HepG2 (cell line): Measurements from ENCODE around the gene CPT1C. TPM values are rescaled to one million over a fixed set of nuclear protein-coding genes. Genes with fewer than 3 reads are reported as not detected.

Experiments
- ARID4A ChIP-seq: sonication (generic); formaldehyde crosslinking; IDR thresholded peaks from 2 replicates; pipeline ENCODE4 v1.5.0; 2020; ENCODE audit warnings: mild to moderate bottlenecking, missing genetic modification reagents, borderline replicate concordance
- ATF5 ChIP-seq: sonication (generic); formaldehyde crosslinking; IDR thresholded peaks from 2 replicates; pipeline ENCODE4 v1.4.0; 2020; ENCODE audit warnings: mild to moderate bottlenecking, low read depth, missing genetic modification reagents
- CCDC6 ChIP-seq: sonication (generic); formaldehyde crosslinking; IDR thresholded peaks from 2 replicates; pipeline ENCODE4 v1.8.1; 2022; ENCODE audit warnings: mild to moderate bottlenecking, missing genetic modification reagents, moderate library complexity
- CSRNP1 ChIP-seq: sonication (generic); formaldehyde crosslinking; IDR thresholded peaks from 2 replicates; pipeline ENCODE4 v1.8.1; 2023; ENCODE audit warnings: mild to moderate bottlenecking, missing genetic modification reagents
- KAT7 ChIP-seq: IDR thresholded peaks from 2 replicates; pipeline ENCODE4 v1.6.1; 2018; ENCODE audit warnings: borderline replicate concordance, missing compliant biosample characterization
- MTF2 ChIP-seq: sonication (generic); formaldehyde crosslinking; IDR thresholded peaks from 2 replicates; pipeline ENCODE4 v1.5.0; 2020; ENCODE audit warnings: missing genetic modification reagents, borderline replicate concordance
- PHF5A ChIP-seq: IDR thresholded peaks from one replicate; pipeline ENCODE4 v1.6.1; 2018; ENCODE audit warnings: low read depth, missing genetic modification reagents; ENCODE audit not compliant: unreplicated experiment
- RFX5 ChIP-seq: IDR thresholded peaks from 2 replicates; pipeline ENCODE4 v1.6.1; 2011; ENCODE audit warnings: low read depth, low read length, improper control_type of control experiment
- SALL1 ChIP-seq: sonication (generic); formaldehyde crosslinking; IDR thresholded peaks from 2 replicates; pipeline ENCODE4 v1.8.0; 2022; ENCODE audit warnings: mild to moderate bottlenecking, missing genetic modification reagents
- YY1 ChIP-seq: IDR thresholded peaks from 2 replicates; pipeline ENCODE4 v1.6.1; 2011; ENCODE audit warnings: low read length, low read depth, moderate library complexity, mild to moderate bottlenecking; ENCODE audit not compliant: insufficient read depth, insufficient replicate concordance
- ZBTB14 ChIP-seq: sonication (generic); formaldehyde crosslinking; IDR thresholded peaks from 2 replicates; pipeline ENCODE4 v1.4.0; 2020; ENCODE audit warnings: missing genetic modification reagents
- ZGPAT ChIP-seq: IDR thresholded peaks from 2 replicates; pipeline ENCODE4 v1.6.1; 2016; ENCODE audit warnings: mild to moderate bottlenecking
- ZMYM4 ChIP-seq: sonication (generic); formaldehyde crosslinking; IDR thresholded peaks from 2 replicates; pipeline ENCODE4 v1.8.1; 2023; ENCODE audit warnings: mild to moderate bottlenecking, missing genetic modification reagents
- ZNF451 ChIP-seq: sonication (generic); formaldehyde crosslinking; IDR thresholded peaks from 2 replicates; pipeline ENCODE4 v1.5.0; 2020; ENCODE audit warnings: mild to moderate bottlenecking, missing genetic modification reagents
- ZNF792 ChIP-seq: IDR thresholded peaks from 2 replicates; pipeline ENCODE4 v1.6.1; 2016
- ZNF800 ChIP-seq: sonication (generic); formaldehyde crosslinking; IDR thresholded peaks from 2 replicates; pipeline ENCODE4 v1.4.0; 2020; ENCODE audit warnings: missing genetic modification reagents
- ZNF839 ChIP-seq: sonication (generic); formaldehyde crosslinking; IDR thresholded peaks from 2 replicates; pipeline ENCODE4 v1.4.0; 2020; ENCODE audit warnings: missing genetic modification reagents, mild to moderate bottlenecking, borderline replicate concordance
- polyA plus RNA-seq, 8 experiments: library from polyadenylated mRNA; depleted of rRNA in 3 of 8; stranded (reverse) in 7 of 8; unstranded in 1 of 8; fragments of >200 nt; fragmentation: Illumina TruSeq in 4 of 8; extraction: Trizol in 4 of 8; gene quantifications; 2 replicates each; pipeline versions ENCODE4 v1.2.1 to v1.2.3, GENCODE V29; 2011 to 2016; ENCODE audit warnings: low read depth in 4 of 8, missing spikeins in 1 of 8, mixed read lengths in 1 of 8; ENCODE audit not compliant: insufficient read depth in 1 of 8
- total RNA-seq, 5 experiments: library from RNA; depleted of rRNA; stranded (reverse); fragments of >200 nt; fragmentation: Illumina TruSeq; extraction: Trizol; gene quantifications; 2 replicates each; pipeline ENCODE4 v1.2.3, GENCODE V29; 2016; ENCODE audit warnings: low read depth in 1 of 5

Gene CPT1C
- total and polyA plus RNA-seq, 2 of the 13 experiments (the other 11 are each of a cell fraction or from before 2014, with no cell fraction given): 0.18 TPM; not detected in 1

GRCh38 chr19:49672131-49672919, 18.6 kb upstream of the CPT1C start (continued):
- TF ChIP-seq ARID4A (CRISPR knock-in tag) (peak; percentile 80; the same call in 1 of the 2 replicates), PHF5A (CRISPR knock-in tag) (no peak), RFX5 (no peak), ZNF451 (CRISPR knock-in tag) (0 out of 2 replicates have a peak, but pooled peaks have one; percentile 58), CSRNP1 (CRISPR knock-in tag) (no peak), YY1 (peak; percentile 39), ZNF792 (peak; percentile 73; the same call in 1 of the 2 replicates), ZMYM4 (peak; percentile 31; the same call in 1 of the 2 replicates), KAT7 (peak; percentile 55; the same call in 1 of the 2 replicates), ZGPAT (CRISPR knock-in tag) (peak; percentile 68), MTF2 (CRISPR knock-in tag) (no peak), SALL1 (peak; percentile 79), CCDC6 (CRISPR knock-in tag) (0 out of 2 replicates have a peak, but pooled peaks have one; percentile 34), ZNF839 (CRISPR knock-in tag) (no peak), ATF5 (no peak), ZBTB14 (CRISPR knock-in tag) (no peak), ZNF800 (CRISPR knock-in tag) (peak; percentile 76; the same call in 1 of the 2 replicates)
